Pancreas (tissue), 10 donors: ENCODE measurements around the gene ACAD9. TPM values are rescaled to one million over a fixed set of nuclear protein-coding genes. Genes with fewer than 3 reads are reported as not detected.

Source experiments
- ATAC-seq, 4 donors: fragments of 200-7000 bp; cut with Tn5 transposase; one replicate each; pipeline versions ENCODE4 v1.8.0 to v1.9.1; 2020; ENCODE audit warnings: mild to moderate bottlenecking in 4 of 4, moderate library complexity in 4 of 4
- DNase-seq, 6 donors: peaks; one replicate each; pipeline ENCODE4 v3.0.0-alpha.2; 2020
- FAIRE-seq: peaks from 2 replicates; lab custom pipeline; 2012; peaks lifted over from hg19 to GRCh38; lab: Jason Lieb, UNC
- H3K27ac ChIP-seq, 4 donors: fragments of 200-600 bp; sonication (generic); 1 replicate in 3 of 4; 2 replicates in 1 of 4; pipeline versions ENCODE4 v1.5.0 to v1.8.0; 2020
- H3K27me3 ChIP-seq, 4 donors: fragments of 200-600 bp; one replicate each; pipeline ENCODE4 v1.8.0; 2021
- H3K36me3 ChIP-seq, 3 donors: fragments of 200-600 bp; sonication (generic) in 1 of 3; one replicate each; pipeline versions ENCODE4 v1.5.0 to v1.8.0; 2020 to 2021
- H3K4me1 ChIP-seq, 3 donors: fragments of 200-600 bp; one replicate each; pipeline ENCODE4 v1.8.0; 2021
- H3K4me3 ChIP-seq, 4 donors: fragments of 200-600 bp; sonication (generic) in 2 of 4; one replicate each; pipeline versions ENCODE4 v1.5.0 to v1.8.0; 2020 to 2021
- H3K9me3 ChIP-seq, 4 donors: fragments of 200-600 bp; one replicate each; pipeline ENCODE4 v1.8.0; 2021
- WGBS, 2 donors: extraction: QIAGEN DNeasy Blood & Tissue Kit; methylation state at CpG; one replicate each; pipeline ENCODE4 v1.1.7; 2013; 5-methylcytosine and 5-hydroxymethylcytosine counted together
- intact Hi-C, 3 donors: fragments of 100-400 bp; cut with DNase I; formaldehyde crosslinking; loops; one replicate each; pipeline versions ENCODE4 v1.11.1 to v1.14.2; 2022
- polyA plus RNA-seq, 2 donors: library from polyadenylated mRNA; stranded (reverse); fragments of 200-250 nt; gene quantifications; one replicate each; pipeline ENCODE4 v1.2.3, GENCODE V29; 2013
- total RNA-seq, 6 donors: library from RNA; stranded (reverse); fragmentation: NEBNext Ultra II Directional in 4 of 6; extraction: Animal tissue kit (Norgen Biotek cat#: 25700) in 4 of 6; gene quantifications; one replicate each; pipeline versions ENCODE4 v1.2.1 to v1.2.4, GENCODE V29; 2021 to 2023
- TF ChIP-seq, protein P1 (sequence below), 4 donors: fragments of 200-600 bp; sonication (generic) in 3 of 4; IDR thresholded peaks; one replicate each; pipeline versions ENCODE4 v1.5.0 to v1.8.0; 2021; ENCODE audit warnings: antibody characterized with exemption in 4 of 4
- donor health status: healthy with polysubstance abuse.
- donor health status: DM: no; HTN: no; CAD: no; lungs with moderate emphysema.
- donor health status: DM: no; HTN: no; CAD: no.
- donor health status: control.
- donor health status: control.
- donor health status: Bipolar disorder and iron deficiency.
- donor health status: DM: yes; HTN: yes; CAD: no.
- donor health status: DM: no; HTN: no; CAD: no.
- donor health status: DM: no; HTN: no; CAD: no.
- donor health status: DM: yes; HTN: yes; CAD: no.

Gene ACAD9
- total and polyA plus RNA-seq, 8 donors = 18.0 to 30.5 (median 24.4) TPM

DNA sequence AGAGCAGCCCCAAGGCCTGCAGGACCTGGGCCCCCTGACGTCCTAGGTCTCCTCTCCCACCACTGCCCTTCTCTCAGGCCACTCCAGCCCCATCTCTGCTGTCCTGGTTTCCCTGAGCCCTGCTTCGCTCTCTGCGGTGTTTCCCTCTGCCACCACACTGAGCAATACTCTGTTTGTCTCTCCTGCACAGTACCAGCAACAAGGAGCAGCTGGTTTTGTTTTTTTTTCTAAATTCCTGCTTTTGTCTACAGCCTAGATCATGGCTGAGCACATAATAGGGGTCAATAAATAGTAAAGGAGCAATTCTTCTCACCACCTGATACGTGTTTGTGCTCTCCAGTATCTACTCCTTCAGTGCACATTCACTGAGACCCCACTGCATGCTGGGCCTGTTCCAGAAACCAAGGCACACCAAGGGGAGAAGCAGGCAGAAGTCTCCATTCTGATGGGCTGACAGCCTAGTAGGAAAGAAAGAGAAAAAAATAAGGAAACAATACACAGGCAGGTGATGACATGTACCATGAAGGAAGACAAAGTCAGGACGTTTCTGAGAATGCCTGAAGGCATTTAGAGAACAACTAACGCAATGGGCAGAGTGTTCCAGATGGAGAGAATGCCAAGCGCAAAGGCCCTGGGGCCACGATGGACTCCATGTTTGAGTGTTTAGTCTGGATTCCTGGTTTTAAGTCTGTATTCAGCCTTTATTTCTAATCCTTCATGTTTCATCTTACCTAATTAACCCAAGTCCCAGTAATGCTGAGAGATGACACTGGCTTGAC lies 6.0 kb upstream of the ACAD9 start:
- H3K4me3 ChIP-seq = no peak overlapping the region
- 53 to 64% methylated on average over 8 of the region's 8 CpGs for WGBS, 2 donors
- no peak for DNase-seq
- no peaks in the 10 kb centered on the region for H3K9me3 ChIP-seq
- peaks cover 0 to 10% (median 6%) of the 10 kb centered on the region in 3 donors for H3K4me1 ChIP-seq
- no peak for FAIRE-seq
- TF ChIP-seq, protein P1, sequence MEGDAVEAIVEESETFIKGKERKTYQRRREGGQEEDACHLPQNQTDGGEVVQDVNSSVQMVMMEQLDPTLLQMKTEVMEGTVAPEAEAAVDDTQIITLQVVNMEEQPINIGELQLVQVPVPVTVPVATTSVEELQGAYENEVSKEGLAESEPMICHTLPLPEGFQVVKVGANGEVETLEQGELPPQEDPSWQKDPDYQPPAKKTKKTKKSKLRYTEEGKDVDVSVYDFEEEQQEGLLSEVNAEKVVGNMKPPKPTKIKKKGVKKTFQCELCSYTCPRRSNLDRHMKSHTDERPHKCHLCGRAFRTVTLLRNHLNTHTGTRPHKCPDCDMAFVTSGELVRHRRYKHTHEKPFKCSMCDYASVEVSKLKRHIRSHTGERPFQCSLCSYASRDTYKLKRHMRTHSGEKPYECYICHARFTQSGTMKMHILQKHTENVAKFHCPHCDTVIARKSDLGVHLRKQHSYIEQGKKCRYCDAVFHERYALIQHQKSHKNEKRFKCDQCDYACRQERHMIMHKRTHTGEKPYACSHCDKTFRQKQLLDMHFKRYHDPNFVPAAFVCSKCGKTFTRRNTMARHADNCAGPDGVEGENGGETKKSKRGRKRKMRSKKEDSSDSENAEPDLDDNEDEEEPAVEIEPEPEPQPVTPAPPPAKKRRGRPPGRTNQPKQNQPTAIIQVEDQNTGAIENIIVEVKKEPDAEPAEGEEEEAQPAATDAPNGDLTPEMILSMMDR (IDR thresholded peaks at IDR 0.05) = no peak
- H3K36me3 ChIP-seq = no peaks in the 10 kb centered on the region
- H3K27ac ChIP-seq = no peak overlapping the region
- intact Hi-C loops = no loop called here
- H3K27me3 ChIP-seq = no peaks in the 10 kb centered on the region
- ATAC-seq = no peak

DNA sequence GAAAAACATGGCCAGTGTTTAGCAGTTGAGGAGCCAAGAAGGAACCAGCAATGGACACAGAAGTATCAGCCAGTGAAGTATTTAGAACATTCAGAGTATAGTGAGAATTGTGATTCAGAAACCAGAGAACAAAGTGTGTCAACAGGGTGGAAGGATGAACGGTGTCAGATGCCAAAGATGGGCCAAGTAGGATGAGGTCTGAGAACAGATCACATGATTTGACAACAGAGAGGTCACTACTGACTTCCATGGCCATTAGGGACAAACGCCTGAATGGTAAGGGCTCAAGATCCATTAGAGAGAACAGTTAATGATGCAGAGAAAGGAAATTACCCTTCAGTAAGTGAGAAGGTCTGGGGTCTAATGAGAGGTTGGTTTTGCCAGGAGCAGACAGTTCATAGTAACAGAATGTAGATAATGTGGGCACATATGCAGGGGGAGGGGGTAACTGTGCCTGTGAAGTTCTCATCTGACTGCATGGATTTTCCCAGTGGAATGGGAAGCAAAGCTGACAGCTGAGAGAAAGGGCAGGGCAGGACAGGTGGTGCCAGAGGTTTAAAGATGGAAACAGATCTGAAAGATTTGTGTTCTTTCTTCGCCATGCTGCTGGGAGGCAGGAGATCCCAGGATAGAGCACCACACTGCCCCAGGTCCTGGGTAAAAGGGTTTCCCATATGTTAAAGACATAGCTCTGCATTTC lies 4.8 kb upstream of the ACAD9 start:
- no peaks in the 10 kb centered on the region for H3K9me3 ChIP-seq
- ATAC-seq (no peak), DNase-seq (no peak), FAIRE-seq (no peak)
- no peaks in the 10 kb centered on the region for H3K36me3 ChIP-seq
- H3K27ac ChIP-seq = no peak overlapping the region
- H3K27me3 ChIP-seq = no peaks in the 10 kb centered on the region
- peaks cover 0 to 10% (median 6%) of the 10 kb centered on the region in 3 donors for H3K4me1 ChIP-seq
- TF ChIP-seq, protein P1 (IDR thresholded peaks at IDR 0.05) = no peak
- intact Hi-C loops = no loop called here
- H3K4me3 ChIP-seq = no peak overlapping the region
- WGBS, 2 donors = 48 to 55% methylated on average over 3 of the region's 3 CpGs

DNA sequence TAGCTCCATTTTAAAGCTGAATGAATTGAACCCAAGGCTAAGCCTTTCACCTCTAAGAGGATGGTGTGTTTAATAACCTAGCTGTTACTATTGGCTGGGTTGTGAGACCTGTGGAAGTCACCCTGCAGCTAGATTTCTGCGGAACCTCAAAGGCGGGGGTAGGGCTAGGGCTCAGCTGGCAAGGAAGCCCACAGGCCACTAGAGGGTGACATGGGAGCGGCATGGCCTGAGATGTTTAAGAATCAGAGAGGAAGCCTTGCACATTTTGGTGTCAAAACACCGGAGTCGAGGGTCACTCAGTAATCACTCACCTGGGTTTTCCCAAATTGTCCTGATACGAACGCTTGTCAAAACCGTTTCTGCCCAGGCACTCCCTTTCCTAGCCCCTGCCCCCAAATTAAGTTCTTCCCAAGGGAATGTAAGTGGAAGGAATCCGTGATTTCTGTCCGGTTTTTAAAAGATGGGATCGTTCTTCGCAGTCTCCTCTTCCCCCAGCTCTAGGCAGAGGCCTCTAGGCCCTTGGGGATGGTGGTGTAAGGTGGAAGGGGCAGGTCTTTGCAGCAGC lies 3.8 kb upstream of the ACAD9 start:
- Histone ChIP-seq H3K27ac (no peak overlapping the region), H3K27me3 (no peaks in the 10 kb centered on the region), H3K4me1 (peaks cover 0 to 14% (median 6%) of the 10 kb centered on the region in 3 donors), H3K36me3 (no peaks in the 10 kb centered on the region), H3K4me3 (no peak overlapping the region), H3K9me3 (no peaks in the 10 kb centered on the region)
- ATAC-seq = no peak
- intact Hi-C loops = no loop called here
- no peak for FAIRE-seq
- whole genome bisulfite sequencing, 2 donors = 38 to 49% methylated on average over 12 of the region's 12 CpGs
- peak in 2 of 6 donors; percentile 19 to 60 for DNase-seq
- TF ChIP-seq, protein P1 (IDR thresholded peaks at IDR 0.05) = peak in 1 of 4 donors; percentile 25

DNA sequence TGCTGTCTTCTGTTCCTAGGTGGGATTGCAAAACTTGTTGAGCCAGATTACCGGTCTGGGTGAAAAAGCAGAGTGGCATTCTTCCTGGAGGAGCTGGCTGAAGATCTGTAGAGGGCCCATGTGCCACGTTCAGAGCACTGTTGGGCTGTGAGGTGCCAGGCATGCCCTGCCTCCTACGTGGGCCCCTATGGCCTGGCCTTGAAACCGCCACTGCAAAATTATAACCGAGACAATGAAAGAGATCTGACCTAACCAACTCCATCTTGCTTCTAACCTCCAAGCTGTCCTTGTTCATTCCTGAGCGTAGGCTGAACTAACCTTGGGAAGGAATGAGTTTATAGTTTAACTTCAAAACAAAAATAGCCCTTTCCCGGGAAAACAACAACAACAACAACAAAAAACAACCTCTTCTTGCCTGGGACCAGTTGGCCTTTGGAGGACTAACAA lies 1.4 kb upstream of the ACAD9 start:
- Histone ChIP-seq H3K27ac (peak overlapping the region in 2 of 4 donors; percentile 74 to 86), H3K4me1 (peaks cover 6 to 32% (median 22%) of the 10 kb centered on the region in 3 donors), H3K9me3 (no peaks in the 10 kb centered on the region), H3K27me3 (no peaks in the 10 kb centered on the region), H3K36me3 (no peaks in the 10 kb centered on the region), H3K4me3 (peak overlapping the region in 3 of 4 donors; percentile 75 to 83 (median 80))
- intact Hi-C loops = no loop called here
- ATAC-seq (no peak), FAIRE-seq (no peak), DNase-seq (no peak)
- 66% methylated on average over 7 of the region's 7 CpGs for WGBS, 2 donors
- TF ChIP-seq, protein P1 (IDR thresholded peaks at IDR 0.05) = no peak
